Muscle of leg (tissue), 11 donors: Measurements from ENCODE around the gene FBXO42. TPM values are rescaled to one million over a fixed set of nuclear protein-coding genes. Genes with fewer than 3 reads are reported as not detected.
"Not testable (repeated sequence)": the region's sequence is repeated elsewhere in the genome, so short reads cannot be mapped to it uniquely, and the experiment has no call there.

ENCODE experiments used
- DNase-seq: peaks from one replicate; pipeline ENCODE4 v3.0.0; 2013
- H3K27ac ChIP-seq: one replicate; pipeline ENCODE4 v1.5.1; 2013; ENCODE audit warnings: mild to moderate bottlenecking, low read length, control low read depth
- H3K27me3 ChIP-seq: one replicate; pipeline ENCODE4 v1.6.1; 2013; ENCODE audit warnings: low read length; ENCODE audit not compliant: control insufficient read depth, insufficient read depth
- H3K36me3 ChIP-seq: one replicate; pipeline ENCODE4 v1.6.1; 2013; ENCODE audit warnings: low read length; ENCODE audit not compliant: control insufficient read depth, insufficient read depth
- H3K4me1 ChIP-seq: one replicate; pipeline ENCODE4 v1.6.1; 2013; ENCODE audit warnings: low read length; ENCODE audit not compliant: control insufficient read depth, insufficient read depth
- H3K4me3 ChIP-seq: one replicate; pipeline ENCODE4 v1.5.1; 2013; ENCODE audit warnings: low read length, control low read depth
- H3K9me3 ChIP-seq: replicated peaks from 2 replicates; pipeline ENCODE4 v1.6.1; 2013; ENCODE audit warnings: low read depth, low read length; ENCODE audit not compliant: control insufficient read depth
- WGBS: methylation state at CpG from one replicate; pipeline ENCODE4 v1.1.5; 2013; ENCODE audit warnings: missing lambda C conversion rate; ENCODE audit not compliant: insufficient coverage; 5-methylcytosine and 5-hydroxymethylcytosine counted together
- polyA plus RNA-seq, 8 donors: library from polyadenylated mRNA; unstranded; fragments of 120-200 nt; gene quantifications; one replicate each; pipeline versions ENCODE4 v1.2.1 to v1.2.3, GENCODE V29; 2013; ENCODE audit warnings: inconsistent platforms in 1 of 8, low replicate concordance in 1 of 8; ENCODE audit not compliant: insufficient read length in 8 of 8, insufficient read depth in 1 of 8
- total RNA-seq: library from RNA; stranded (reverse); fragments of 120-200 nt; gene quantifications from one replicate; pipeline ENCODE4 v1.2.4, GENCODE V29; 2013

The FBXO42 gene
- total and polyA plus RNA-seq, 9 donors: 14.8 to 21.0 (median 16.5) TPM

GRCh38 chr1:16235347-16235746, 116.9 kb downstream of the FBXO42 start:
- WGBS: no CpG with 5 or more reads among the region's 2 CpGs
- Histone ChIP-seq H3K9me3 (no peaks in the 10 kb centered on the region), H3K4me1 (peaks cover 28% of the 10 kb centered on the region), H3K27me3 (no peaks in the 10 kb centered on the region), H3K4me3 (no peak overlapping the region), H3K27ac (no peak overlapping the region), H3K36me3 (no peaks in the 10 kb centered on the region)
- no peak for DNase-seq

GRCh38 chr1:16233431-16233830, 118.8 kb downstream of the FBXO42 start:
- Histone ChIP-seq H3K27ac (no peak overlapping the region), H3K4me3 (no peak overlapping the region), H3K4me1 (peaks cover 24% of the 10 kb centered on the region), H3K9me3 (no peaks in the 10 kb centered on the region), H3K27me3 (peaks cover 16% of the 10 kb centered on the region), H3K36me3 (no peaks in the 10 kb centered on the region)
- no peak for DNase-seq
- WGBS: 98% methylated on average over 8 of the region's 8 CpGs

DNA sequence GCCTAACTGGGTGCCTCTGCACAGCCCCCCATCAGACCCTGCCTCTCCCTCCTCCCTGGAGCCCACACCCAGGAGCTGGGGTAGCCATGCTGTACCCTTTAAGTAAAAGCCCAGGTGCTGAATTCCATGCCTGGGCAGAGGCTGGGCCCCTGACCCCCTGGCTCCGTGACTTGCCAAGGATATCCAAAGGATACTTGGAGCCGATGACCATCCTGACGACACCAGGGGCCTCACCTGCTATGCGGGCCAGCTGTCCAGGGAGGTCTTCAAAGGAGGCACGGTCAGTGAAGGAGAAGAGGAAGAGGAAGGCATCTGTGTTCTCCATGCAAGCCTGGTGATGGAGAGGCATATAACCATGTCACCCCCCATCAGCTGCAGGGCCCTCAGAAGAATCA, 120.0 kb downstream of the FBXO42 start:
- no peak overlapping the region for H3K27ac ChIP-seq
- no peaks in the 10 kb centered on the region for H3K9me3 ChIP-seq
- no peak for DNase-seq
- peaks cover 27% of the 10 kb centered on the region for H3K27me3 ChIP-seq
- no peak overlapping the region for H3K4me3 ChIP-seq
- H3K4me1 ChIP-seq: peaks cover 28% of the 10 kb centered on the region
- no peaks in the 10 kb centered on the region for H3K36me3 ChIP-seq
- WGBS: 100% methylated on average over 3 of the region's 5 CpGs

- Histone ChIP-seq H3K4me1 (peaks cover 30% of the 10 kb centered on the region), H3K27me3 (peaks cover 34% of the 10 kb centered on the region), H3K27ac (no peak overlapping the region), H3K36me3 (no peaks in the 10 kb centered on the region), H3K9me3 (no peaks in the 10 kb centered on the region), H3K4me3 (no peak overlapping the region)
- 84% methylated on average over 25 of the region's 35 CpGs for WGBS
- no peak for DNase-seq
These were observed 120.7 kb downstream of the FBXO42 start for GRCh38 chr1:16231331-16232315.

DNA sequence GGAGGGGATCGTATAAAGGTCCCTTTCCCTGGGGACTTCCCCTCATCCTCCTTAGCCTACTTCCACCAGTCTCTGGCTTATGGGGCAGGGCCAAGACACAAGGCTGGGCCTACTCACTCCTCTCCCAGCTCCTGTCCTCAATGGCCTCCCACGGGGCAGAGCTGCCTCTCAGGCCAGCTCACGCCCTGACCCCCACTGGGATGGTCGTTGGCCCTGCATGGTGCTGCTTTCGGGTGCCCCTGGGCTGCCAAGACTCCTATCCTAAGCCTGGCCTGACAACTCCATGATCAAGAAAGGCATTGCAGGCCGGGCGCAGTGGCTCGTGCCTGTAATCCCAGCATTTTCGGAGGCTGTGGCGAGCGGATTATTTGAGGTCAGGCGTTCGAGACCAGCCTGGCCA, 121.5 kb downstream of the FBXO42 start:
- WGBS: 77% methylated on average over 10 of the region's 13 CpGs
- Histone ChIP-seq H3K27ac (no peak overlapping the region), H3K4me1 (peaks cover 27% of the 10 kb centered on the region), H3K4me3 (no peak overlapping the region), H3K36me3 (no peaks in the 10 kb centered on the region), H3K9me3 (peaks cover 4% of the 10 kb centered on the region), H3K27me3 (peaks cover 43% of the 10 kb centered on the region)
- DNase-seq: no peak

DNA sequence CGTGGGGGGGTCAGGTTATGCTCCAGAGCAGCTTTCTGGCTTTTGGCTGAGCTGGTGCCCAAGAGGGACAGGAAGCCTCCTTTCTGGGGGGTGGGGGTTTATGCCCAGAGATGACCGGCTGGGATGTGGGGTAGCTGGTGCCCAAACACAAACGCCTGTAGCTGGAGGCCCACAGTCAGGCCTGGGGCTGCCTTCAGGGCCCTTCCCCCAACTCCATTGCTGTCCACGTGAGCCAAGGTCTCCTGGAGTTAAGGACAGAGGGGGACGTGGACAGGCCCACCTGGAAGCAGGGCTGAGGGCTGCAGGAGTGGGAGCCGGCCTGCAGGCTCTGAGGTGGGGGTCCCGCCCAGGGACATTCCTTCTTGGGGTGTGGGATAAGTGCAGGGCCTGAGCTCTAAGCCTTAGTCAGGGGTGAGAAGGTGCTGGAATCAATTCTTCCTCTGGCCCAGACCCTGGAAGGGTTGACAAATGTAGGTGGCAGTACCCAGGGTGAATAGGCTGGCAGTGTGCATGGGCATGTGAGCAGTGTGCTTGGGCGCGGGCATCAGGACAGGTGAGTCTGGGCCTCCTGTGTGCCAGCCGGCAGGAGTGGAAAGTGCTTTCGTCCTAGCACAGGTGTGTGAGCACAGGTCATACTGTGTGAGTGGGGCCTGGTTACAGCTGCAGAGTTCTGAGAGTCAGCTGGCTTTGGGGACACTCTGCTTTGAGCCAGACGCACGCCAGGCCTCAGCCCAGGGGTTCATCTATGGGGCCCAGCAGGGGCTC, 122.1 kb downstream of the FBXO42 start:
- Histone ChIP-seq H3K4me3 (no peak overlapping the region), H3K36me3 (no peaks in the 10 kb centered on the region), H3K9me3 (peaks cover 4% of the 10 kb centered on the region), H3K4me1 (peaks cover 27% of the 10 kb centered on the region), H3K27me3 (peaks cover 48% of the 10 kb centered on the region), H3K27ac (no peak overlapping the region)
- no peak for DNase-seq
- 80% methylated on average over 12 of the region's 13 CpGs for WGBS

DNA sequence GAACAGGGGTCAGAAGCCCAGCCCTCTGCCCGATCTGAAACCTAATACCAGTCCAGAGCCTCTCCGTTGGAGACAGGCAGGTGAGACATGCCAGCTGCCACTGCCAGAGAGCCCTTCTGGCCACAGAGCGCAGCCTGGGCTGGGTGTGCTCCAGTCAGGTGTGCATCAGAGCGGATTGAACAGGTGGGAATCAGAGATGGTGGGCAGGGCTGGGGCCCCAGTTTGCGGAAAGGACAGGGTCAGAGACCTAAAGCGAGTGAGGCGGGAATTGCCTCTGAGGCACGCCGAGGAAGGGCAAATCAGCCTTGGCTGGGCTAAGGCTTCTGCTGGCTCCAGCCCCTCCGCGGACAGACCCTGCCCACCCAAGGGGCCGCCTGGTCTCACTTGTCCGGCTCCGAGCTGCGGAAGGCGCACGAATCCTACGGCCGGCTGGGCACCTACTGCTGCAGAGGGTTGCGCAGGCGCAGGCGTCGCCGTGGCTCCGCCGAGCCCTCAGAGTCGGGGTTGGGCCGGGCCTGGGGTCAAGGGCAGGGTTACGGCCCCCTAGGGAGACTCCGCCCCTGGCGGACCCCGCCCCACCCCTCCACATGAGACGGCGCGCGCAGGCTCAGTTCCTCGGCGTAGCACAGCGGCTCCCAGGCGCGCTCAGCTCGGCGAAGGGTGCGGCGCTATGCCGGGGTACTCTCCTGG, 125.6 kb downstream of the FBXO42 start:
- Histone ChIP-seq H3K4me1 (peaks cover 21% of the 10 kb centered on the region), H3K4me3 (peak overlapping the region; percentile 13), H3K27ac (no peak overlapping the region), H3K36me3 (no peaks in the 10 kb centered on the region), H3K9me3 (peaks cover 4% of the 10 kb centered on the region), H3K27me3 (peaks cover 48% of the 10 kb centered on the region)
- DNase-seq: no peak
- 5% methylated on average over 33 of the region's 46 CpGs for WGBS

GRCh38 chr1:16226129-16226489, 126.2 kb downstream of the FBXO42 start:
- H3K4me3 ChIP-seq: no peak overlapping the region
- WGBS: 74% methylated on average over 4 of the region's 7 CpGs
- H3K27ac ChIP-seq: no peak overlapping the region
- H3K4me1 ChIP-seq: peaks cover 21% of the 10 kb centered on the region
- H3K36me3 ChIP-seq: no peaks in the 10 kb centered on the region
- peaks cover 4% of the 10 kb centered on the region for H3K9me3 ChIP-seq
- H3K27me3 ChIP-seq: peaks cover 51% of the 10 kb centered on the region
- DNase-seq: no peak

- Histone ChIP-seq H3K9me3 (peaks cover 4% of the 10 kb centered on the region), H3K4me3 (no peak overlapping the region), H3K36me3 (no peaks in the 10 kb centered on the region), H3K4me1 (peaks cover 21% of the 10 kb centered on the region), H3K27me3 (peaks cover 45% of the 10 kb centered on the region), H3K27ac (no peak overlapping the region)
- 81% methylated on average over 3 of the region's 3 CpGs for WGBS
- no peak for DNase-seq
These were observed 127.8 kb downstream of the FBXO42 start for GRCh38 chr1:16224472-16224871.

- not testable (repeated sequence) for H3K27ac ChIP-seq, H3K4me3 ChIP-seq, H3K9me3 ChIP-seq, DNase-seq, H3K36me3 ChIP-seq
- Histone ChIP-seq H3K4me1 (peaks cover 16% of the 10 kb centered on the region), H3K27me3 (peaks cover 28% of the 10 kb centered on the region)
- WGBS: 100% methylated on average over 3 of the region's 14 CpGs
These were observed 129.6 kb downstream of the FBXO42 start for GRCh38 chr1:16222716-16223115.
